Mesothelial cell of epicardium (in vitro differentiated cells): ENCODE data around the gene INPP4B. TPM values are rescaled to one million over a fixed set of nuclear protein-coding genes. Genes with fewer than 3 reads are reported as not detected.
A peak's percentile ranks its signal among the peaks of the same experiment; 100 is the strongest.

ENCODE experiments used
- DNase-seq, 2 experiments: peaks; one replicate each; pipeline ENCODE4 v3.0.0; 2021; ENCODE audit warnings: low spot score in 2 of 2; ENCODE audit not compliant: unreplicated experiment in 2 of 2
- H3K27ac Mint-ChIP-seq: 2 replicates; pipeline ENCODE4 v1.8.0; 2021; ENCODE audit warnings: mixed read lengths
- H3K27me3 Mint-ChIP-seq: 2 replicates; pipeline ENCODE4 v1.8.0; 2021; ENCODE audit warnings: low read depth, mixed read lengths
- H3K36me3 Mint-ChIP-seq: 2 replicates; pipeline ENCODE4 v1.8.0; 2021; ENCODE audit warnings: mixed read lengths
- H3K4me1 Mint-ChIP-seq: 2 replicates; pipeline ENCODE4 v1.8.0; 2021; ENCODE audit warnings: mixed read lengths
- H3K4me3 Mint-ChIP-seq: 2 replicates; pipeline ENCODE4 v1.8.0; 2021; ENCODE audit warnings: mild to moderate bottlenecking, moderate library complexity, mixed read lengths
- H3K9me3 Mint-ChIP-seq: 2 replicates; pipeline ENCODE4 v1.8.0; 2021; ENCODE audit warnings: mixed read lengths
- total RNA-seq: library from RNA; stranded (reverse); gene quantifications from 3 replicates; pipeline ENCODE4 v1.2.1, GENCODE V29; 2021
- TF ChIP-seq, protein P1 (sequence below): fragments of 200-600 bp; sonication (generic); IDR thresholded peaks from one replicate; pipeline ENCODE4 v1.5.0; 2021; ENCODE audit warnings: antibody characterized with exemption; ENCODE audit not compliant: unreplicated experiment

Gene INPP4B
- total RNA-seq, 1 donor from 2014 or later = 35.4 TPM

- peaks cover 20% of the 10 kb centered on the region for H3K4me1 Mint-ChIP-seq
- no peaks in the 10 kb centered on the region for H3K36me3 Mint-ChIP-seq
- TF ChIP-seq, protein P1, sequence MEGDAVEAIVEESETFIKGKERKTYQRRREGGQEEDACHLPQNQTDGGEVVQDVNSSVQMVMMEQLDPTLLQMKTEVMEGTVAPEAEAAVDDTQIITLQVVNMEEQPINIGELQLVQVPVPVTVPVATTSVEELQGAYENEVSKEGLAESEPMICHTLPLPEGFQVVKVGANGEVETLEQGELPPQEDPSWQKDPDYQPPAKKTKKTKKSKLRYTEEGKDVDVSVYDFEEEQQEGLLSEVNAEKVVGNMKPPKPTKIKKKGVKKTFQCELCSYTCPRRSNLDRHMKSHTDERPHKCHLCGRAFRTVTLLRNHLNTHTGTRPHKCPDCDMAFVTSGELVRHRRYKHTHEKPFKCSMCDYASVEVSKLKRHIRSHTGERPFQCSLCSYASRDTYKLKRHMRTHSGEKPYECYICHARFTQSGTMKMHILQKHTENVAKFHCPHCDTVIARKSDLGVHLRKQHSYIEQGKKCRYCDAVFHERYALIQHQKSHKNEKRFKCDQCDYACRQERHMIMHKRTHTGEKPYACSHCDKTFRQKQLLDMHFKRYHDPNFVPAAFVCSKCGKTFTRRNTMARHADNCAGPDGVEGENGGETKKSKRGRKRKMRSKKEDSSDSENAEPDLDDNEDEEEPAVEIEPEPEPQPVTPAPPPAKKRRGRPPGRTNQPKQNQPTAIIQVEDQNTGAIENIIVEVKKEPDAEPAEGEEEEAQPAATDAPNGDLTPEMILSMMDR = no peak
- no peak for DNase-seq
- no peak overlapping the region for H3K27ac Mint-ChIP-seq
- no peaks in the 10 kb centered on the region for H3K9me3 Mint-ChIP-seq
- H3K27me3 Mint-ChIP-seq = no peaks in the 10 kb centered on the region
- H3K4me3 Mint-ChIP-seq = no peak overlapping the region
Observed at GRCh38 chr4:142500966-142501365, 345.1 kb downstream of the INPP4B start.

GRCh38 chr4:142497606-142498005 is 348.5 kb downstream of the INPP4B start:
- H3K4me3 Mint-ChIP-seq = no peak overlapping the region
- H3K36me3 Mint-ChIP-seq = no peaks in the 10 kb centered on the region
- H3K9me3 Mint-ChIP-seq = no peaks in the 10 kb centered on the region
- H3K27me3 Mint-ChIP-seq = no peaks in the 10 kb centered on the region
- TF ChIP-seq, protein P1 = no peak
- H3K4me1 Mint-ChIP-seq = peaks cover 20% of the 10 kb centered on the region
- no peak overlapping the region for H3K27ac Mint-ChIP-seq
- DNase-seq = no peak

DNA sequence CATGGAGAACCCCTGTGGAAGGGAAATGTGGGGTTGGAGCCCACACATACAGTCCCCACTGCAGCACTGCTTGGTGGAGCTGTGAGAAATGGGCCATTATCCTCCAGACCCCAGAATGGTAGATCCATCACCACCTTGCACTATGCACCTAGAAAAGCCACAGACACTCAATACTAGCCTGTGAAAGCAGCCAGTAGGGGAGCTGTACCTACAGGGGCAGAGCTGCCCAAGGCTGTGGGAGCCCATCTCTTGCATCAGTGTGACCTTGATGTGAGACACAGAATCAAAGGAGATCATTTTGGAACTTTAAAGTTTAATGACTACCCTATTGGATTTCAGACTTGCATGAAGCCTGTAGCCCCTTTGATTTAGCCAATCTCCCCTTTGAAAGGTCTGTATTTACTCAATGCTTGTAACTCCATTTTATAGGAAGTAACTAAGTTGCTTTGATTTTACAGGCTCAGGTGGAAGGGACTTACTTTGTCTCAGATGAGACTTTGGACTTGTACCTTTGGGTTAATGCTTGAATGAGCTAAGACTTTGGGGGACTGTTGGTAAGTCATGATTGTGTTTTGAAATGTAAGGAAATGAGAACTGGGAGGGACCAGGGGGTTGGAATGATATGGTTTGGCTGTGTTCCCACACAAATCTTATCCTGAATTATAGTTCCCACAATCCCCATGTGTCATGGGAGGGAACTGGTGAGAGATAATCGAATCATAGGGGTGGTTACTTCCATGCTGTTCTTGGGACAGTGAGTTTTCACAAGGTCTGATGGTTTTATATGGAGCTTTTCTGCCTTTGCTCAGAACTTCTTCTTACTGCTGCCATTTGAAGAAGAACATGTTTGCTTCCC is 352.6 kb downstream of the INPP4B start:
- H3K27me3 Mint-ChIP-seq = no peaks in the 10 kb centered on the region
- H3K36me3 Mint-ChIP-seq = peaks cover 4% of the 10 kb centered on the region
- TF ChIP-seq, protein P1 = no peak
- no peak overlapping the region for H3K4me3 Mint-ChIP-seq
- DNase-seq = no peak
- peaks cover 10% of the 10 kb centered on the region for H3K4me1 Mint-ChIP-seq
- peaks cover 24% of the 10 kb centered on the region for H3K9me3 Mint-ChIP-seq
- no peak overlapping the region for H3K27ac Mint-ChIP-seq

DNA sequence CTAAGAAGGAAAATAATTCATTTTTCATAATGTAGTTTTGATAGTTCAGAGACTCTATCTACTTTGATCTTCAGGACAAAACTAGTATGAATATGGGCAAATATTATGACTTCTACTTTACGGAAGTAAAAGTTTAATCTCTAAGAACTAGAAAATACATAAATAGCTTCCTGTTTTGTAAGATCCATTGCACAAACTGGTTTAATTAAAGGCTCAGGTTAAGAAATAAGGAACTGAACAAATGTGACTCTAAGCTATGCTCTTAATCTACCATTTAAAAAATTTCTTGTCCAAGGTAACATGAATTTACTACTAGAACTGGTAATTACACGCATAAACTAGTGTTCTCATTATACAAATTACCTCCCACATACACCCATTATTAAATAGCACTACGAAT is 360.6 kb downstream of the INPP4B start:
- Mint-ChIP-seq H3K36me3 (peaks cover 4% of the 10 kb centered on the region), H3K4me3 (no peak overlapping the region), H3K9me3 (peaks cover 15% of the 10 kb centered on the region), H3K4me1 (peaks cover 37% of the 10 kb centered on the region), H3K27ac (peak overlapping the region; percentile 94), H3K27me3 (no peaks in the 10 kb centered on the region)
- DNase-seq = no peak
- TF ChIP-seq, protein P1 = no peak

DNA sequence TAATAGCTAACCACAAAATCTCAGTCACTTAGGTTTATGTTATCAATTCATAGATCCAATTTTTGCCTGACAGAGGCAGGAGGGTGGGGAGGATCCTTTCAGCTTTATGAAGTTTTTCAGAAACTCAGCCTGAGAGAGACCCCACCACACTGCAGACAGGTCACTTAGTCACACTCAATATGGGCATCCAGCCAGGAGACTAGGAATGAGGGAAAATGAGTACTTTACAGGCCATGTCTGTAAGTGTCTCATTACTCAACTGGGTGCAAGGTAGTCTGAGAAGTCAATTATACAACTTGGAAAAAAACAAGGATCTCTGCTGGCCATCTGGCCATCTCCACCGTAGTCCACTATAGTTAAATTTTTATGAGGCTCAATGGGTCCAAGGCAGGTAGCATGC is 365.9 kb downstream of the INPP4B start:
- TF ChIP-seq, protein P1 = no peak
- no peaks in the 10 kb centered on the region for H3K27me3 Mint-ChIP-seq
- H3K27ac Mint-ChIP-seq = peak overlapping the region; percentile 1
- no peak overlapping the region for H3K4me3 Mint-ChIP-seq
- H3K4me1 Mint-ChIP-seq = peaks cover 31% of the 10 kb centered on the region
- H3K9me3 Mint-ChIP-seq = peaks cover 21% of the 10 kb centered on the region
- H3K36me3 Mint-ChIP-seq = peaks cover 1% of the 10 kb centered on the region
- no peak for DNase-seq
